Epithelial cell of esophagus (primary cell): Measurements from ENCODE around the gene KAZALD1.

ENCODE experiments used
- DNase-seq: peaks from one replicate; pipeline ENCODE4 v3.0.0; 2010; ENCODE audit warnings: low read depth
- H3K4me3 ChIP-seq: 2 replicates; pipeline ENCODE4 v1.5.1; 2011; ENCODE audit warnings: mild to moderate bottlenecking, low read length, control low read depth
- TF ChIP-seq, protein P1 (sequence below): IDR thresholded peaks from 2 replicates; pipeline ENCODE4 v1.5.1; 2011; ENCODE audit warnings: low read depth, mild to moderate bottlenecking, low read length, control low read depth, inconsistent platforms; ENCODE audit not compliant: insufficient read depth; ENCODE audit errors: missing control alignments

KAZALD1 gene

DNA sequence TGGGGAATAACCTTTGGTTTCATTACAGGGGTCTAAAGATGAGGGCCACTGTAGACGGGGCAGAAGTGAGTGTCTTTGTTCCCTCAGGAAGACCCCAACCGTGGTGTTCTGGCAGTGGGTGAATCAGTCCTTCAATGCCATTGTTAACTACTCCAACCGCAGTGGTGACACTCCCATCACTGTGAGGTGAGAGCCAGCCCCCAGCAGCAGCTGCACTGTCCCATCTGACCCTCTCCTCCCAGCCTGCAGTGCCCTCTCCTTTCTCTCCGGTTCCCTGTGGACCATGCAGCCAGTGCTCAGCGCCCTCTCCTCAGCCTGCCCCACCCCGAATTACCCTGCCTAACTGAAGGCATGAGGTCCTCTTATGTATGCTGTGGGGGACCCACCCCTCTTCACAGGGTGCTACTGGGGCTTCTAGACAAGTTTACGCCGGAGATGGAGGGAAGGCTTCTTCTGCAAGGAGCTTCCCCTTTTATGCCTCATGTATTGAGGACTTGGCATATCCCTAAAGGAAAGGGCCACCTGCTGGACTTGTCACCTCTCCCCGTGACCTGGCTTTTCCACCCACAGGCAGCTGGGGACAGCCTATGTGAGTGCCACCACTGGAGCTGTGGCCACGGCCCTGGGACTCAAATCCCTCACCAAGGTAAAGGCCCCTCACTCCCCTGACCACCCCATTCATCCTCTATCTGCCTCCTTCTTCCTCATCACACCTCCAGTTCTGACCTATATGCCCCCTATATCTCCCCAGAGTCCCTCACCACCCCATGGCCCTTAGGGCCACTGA is 25.7 kb upstream of the KAZALD1 start:
- TF ChIP-seq, protein P1, sequence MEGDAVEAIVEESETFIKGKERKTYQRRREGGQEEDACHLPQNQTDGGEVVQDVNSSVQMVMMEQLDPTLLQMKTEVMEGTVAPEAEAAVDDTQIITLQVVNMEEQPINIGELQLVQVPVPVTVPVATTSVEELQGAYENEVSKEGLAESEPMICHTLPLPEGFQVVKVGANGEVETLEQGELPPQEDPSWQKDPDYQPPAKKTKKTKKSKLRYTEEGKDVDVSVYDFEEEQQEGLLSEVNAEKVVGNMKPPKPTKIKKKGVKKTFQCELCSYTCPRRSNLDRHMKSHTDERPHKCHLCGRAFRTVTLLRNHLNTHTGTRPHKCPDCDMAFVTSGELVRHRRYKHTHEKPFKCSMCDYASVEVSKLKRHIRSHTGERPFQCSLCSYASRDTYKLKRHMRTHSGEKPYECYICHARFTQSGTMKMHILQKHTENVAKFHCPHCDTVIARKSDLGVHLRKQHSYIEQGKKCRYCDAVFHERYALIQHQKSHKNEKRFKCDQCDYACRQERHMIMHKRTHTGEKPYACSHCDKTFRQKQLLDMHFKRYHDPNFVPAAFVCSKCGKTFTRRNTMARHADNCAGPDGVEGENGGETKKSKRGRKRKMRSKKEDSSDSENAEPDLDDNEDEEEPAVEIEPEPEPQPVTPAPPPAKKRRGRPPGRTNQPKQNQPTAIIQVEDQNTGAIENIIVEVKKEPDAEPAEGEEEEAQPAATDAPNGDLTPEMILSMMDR, result no peak
- no peak for DNase-seq
- H3K4me3 ChIP-seq, result no peak overlapping the region

DNA sequence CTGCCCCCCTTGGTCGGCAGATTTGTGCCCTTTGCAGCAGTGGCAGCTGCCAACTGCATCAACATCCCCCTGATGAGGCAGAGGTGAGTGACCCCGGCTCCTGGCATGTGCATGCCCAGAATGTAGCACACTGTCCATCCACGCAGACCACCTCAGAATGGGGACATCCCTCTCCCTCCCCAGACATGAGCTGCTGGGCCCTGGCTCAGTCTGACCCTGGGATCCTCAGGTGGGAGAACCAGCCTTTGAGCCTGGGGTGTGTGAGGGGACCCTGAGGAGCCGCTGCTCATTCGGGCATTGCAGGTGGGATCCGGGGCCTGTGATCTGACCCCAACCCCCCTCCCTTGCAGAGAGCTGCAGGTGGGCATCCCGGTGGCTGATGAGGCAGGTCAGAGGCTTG is 25.1 kb upstream of the KAZALD1 start:
- no peak overlapping the region for H3K4me3 ChIP-seq
- DNase-seq, result no peak
- TF ChIP-seq, protein P1, result no peak

DNA sequence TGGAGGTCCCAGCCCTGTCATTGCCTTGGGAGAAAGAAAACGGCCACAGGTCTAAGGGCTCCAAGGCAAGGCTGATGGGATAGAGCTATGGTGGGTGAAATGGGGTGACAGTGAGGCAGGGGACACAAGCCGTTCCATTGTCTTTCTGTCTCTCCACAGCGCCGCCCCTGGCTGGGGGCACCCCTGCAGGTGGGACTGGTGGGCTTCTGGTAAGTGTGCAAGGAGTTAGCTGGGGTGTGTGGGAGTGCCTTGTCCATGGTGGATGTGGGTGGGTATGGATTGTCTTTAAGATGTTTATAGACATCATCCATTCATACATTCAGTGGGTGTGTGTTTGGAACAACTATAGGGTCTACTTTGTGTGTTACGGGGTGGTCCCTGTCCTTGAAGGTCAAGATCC is 23.3 kb upstream of the KAZALD1 start:
- H3K4me3 ChIP-seq, result no peak overlapping the region
- no peak for DNase-seq
- TF ChIP-seq, protein P1, result no peak

DNA sequence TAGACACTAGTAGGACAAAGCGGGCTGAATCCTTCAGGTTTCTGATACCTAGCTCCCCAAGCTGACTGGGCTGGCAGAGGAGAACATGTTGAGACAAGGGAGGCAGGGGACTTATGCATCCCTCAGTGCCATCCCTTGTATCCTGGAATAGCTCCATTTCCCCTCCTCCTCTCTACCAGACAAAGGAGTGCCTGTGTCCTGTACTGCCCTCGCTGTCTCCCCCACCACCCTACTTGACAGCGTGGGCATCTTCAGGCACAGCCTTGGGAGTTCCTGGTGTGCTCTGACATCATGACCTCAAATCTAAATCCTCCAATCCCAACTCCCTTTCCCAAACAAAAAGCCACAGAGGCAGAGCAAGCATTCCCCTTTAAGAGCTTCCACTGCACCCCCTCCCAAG is 21.7 kb upstream of the KAZALD1 start:
- H3K4me3 ChIP-seq, result no peak overlapping the region
- no peak for DNase-seq
- TF ChIP-seq, protein P1, result no peak

DNA sequence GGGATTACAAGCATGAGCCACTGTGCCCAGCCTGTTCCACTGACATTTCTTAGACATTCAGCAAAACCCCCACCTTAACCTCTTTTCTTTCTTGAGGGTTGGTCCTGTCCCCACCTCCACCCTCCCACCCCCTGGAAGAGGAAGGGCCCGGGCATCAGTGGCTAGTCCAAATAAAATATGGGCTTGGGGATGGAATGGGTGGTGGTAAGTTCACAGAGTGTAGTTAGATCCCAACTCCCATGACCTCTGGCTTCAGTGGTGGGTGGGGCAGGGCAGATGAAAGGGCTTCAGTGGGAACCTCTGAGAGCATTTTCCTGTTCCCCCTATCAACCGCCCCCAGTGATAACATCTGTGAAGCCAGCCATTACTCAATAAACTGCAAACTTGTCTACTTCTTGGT is 20.9 kb upstream of the KAZALD1 start:
- DNase-seq, result no peak
- TF ChIP-seq, protein P1, result no peak
- no peak overlapping the region for H3K4me3 ChIP-seq

DNA sequence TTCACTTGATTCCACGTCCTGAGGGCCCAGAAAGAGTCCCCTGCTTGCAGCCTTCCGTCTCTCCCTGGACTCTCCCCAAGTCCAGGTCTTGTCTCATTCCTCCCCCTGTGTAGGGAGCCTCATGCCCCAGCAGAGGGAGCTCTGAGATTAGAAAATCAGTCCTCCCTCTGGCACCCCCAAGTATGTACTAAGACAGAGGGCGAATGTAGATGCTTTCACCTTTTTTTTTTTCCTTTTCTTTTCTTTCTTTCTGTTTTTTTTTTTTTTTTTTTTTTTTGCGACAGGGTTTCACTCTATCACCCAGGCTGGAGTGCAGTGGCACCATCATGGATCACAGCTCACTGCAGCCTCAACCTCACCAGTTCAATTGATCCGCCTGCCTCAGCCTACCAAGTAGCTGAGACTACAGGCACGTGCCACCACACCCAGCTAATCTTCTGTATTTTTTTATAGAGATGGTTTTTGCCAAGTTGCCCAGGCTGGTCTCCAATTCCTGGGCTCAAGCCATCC is 20.5 kb upstream of the KAZALD1 start:
- H3K4me3 ChIP-seq, result no peak overlapping the region
- peak; percentile 87 for DNase-seq
- TF ChIP-seq, protein P1, result peak; percentile 95

DNA sequence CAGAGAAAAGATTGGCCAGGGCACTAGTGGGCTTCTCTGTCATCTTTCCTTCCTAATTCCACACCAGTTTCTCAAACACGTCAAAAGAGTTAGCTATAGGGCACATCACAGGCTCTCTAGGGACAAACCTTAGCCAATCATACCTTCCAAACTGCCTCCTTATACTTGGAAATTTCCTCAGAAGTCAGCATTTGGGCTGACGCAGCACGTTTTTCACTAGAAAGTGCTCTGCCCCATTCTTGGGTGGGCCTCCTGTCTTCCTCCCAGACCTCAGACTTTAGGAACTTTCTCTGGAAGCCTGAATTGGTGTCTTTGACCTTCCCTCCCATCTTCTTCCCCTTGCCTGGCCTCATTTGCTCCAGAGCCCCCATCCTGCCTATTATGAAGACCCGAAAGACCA is 19.7 kb upstream of the KAZALD1 start:
- TF ChIP-seq, protein P1, result no peak
- peak overlapping the region; percentile 68 for H3K4me3 ChIP-seq
- no peak for DNase-seq
